CD4-positive, alpha-beta T cell treated with Interleukin-6 at 100 ng/mL for 8 hours (primary cell): ENCODE measurements around the gene DSCAM.
"Not testable (repeated sequence)": the region's sequence is repeated elsewhere in the genome, so short reads cannot be mapped to it uniquely, and the experiment has no call there.

Source experiments
- DNase-seq: peaks from one replicate; pipeline ENCODE4 v3.0.0-alpha.2; 2020; ENCODE audit warnings: mixed read lengths, low spot score

DSCAM gene

GRCh38 chr21:40846587-40847411 lies at the start of gene DSCAM:
Gene DSCAM (minus strand): TSS chr21:40847158. CDS start chr21:40846661, 497 bp downstream.
- DNase-seq, result no peak

GRCh38 chr21:40895697-40896096 lies 48.7 kb upstream of the DSCAM start:
- not testable (repeated sequence) for DNase-seq

- no peak for DNase-seq
Measured at GRCh38 chr21:40886931-40887330, 40.0 kb upstream of the DSCAM start.

- no peak for DNase-seq
Measured at GRCh38 chr21:40886006-40886405, 39.0 kb upstream of the DSCAM start.

- no peak for DNase-seq
Measured at GRCh38 chr21:40882192-40882915, 35.4 kb upstream of the DSCAM start.

GRCh38 chr21:40881767-40882166 lies 34.8 kb upstream of the DSCAM start:
- DNase-seq, result no peak

GRCh38 chr21:40871099-40871498 lies 24.1 kb upstream of the DSCAM start:
- DNase-seq, result no peak

- DNase-seq, result no peak
Measured at GRCh38 chr21:40863839-40864238, 16.9 kb upstream of the DSCAM start.

GRCh38 chr21:40858517-40858916 lies 11.6 kb upstream of the DSCAM start:
- no peak for DNase-seq

GRCh38 chr21:40853956-40854688 lies 7.2 kb upstream of the DSCAM start:
- DNase-seq, result no peak

- DNase-seq, result no peak
Measured at GRCh38 chr21:40852563-40852962, 5.6 kb upstream of the DSCAM start.

- no peak for DNase-seq
Measured at GRCh38 chr21:40851749-40852148, 4.8 kb upstream of the DSCAM start.

- DNase-seq, result no peak
Measured at GRCh38 chr21:40850071-40850470, 3.1 kb upstream of the DSCAM start.

- no peak for DNase-seq
Measured at GRCh38 chr21:40847951-40848350, 993 bp upstream of the DSCAM start.

- no peak for DNase-seq
Measured at GRCh38 chr21:40846103-40846502, 855 bp downstream of the DSCAM start.

- DNase-seq, result no peak
Measured at GRCh38 chr21:40845441-40845995, 1.4 kb downstream of the DSCAM start.

GRCh38 chr21:40844935-40845334 lies 2.0 kb downstream of the DSCAM start:
- no peak for DNase-seq

- DNase-seq, result no peak
Measured at GRCh38 chr21:40842197-40842552, 4.8 kb downstream of the DSCAM start.

GRCh38 chr21:40841524-40842196 lies 5.3 kb downstream of the DSCAM start:
- no peak for DNase-seq

- DNase-seq, result no peak
Measured at GRCh38 chr21:40840401-40841125, 6.4 kb downstream of the DSCAM start.

- DNase-seq, result no peak
Measured at GRCh38 chr21:40839521-40839920, 7.4 kb downstream of the DSCAM start.
